Right renal pelvis (tissue), 4 donors: ENCODE data around the gene EMD. TPM values are rescaled to one million over a fixed set of nuclear protein-coding genes. Genes with fewer than 3 reads are reported as not detected.
"Not testable (repeated sequence)": the region's sequence is repeated elsewhere in the genome, so short reads cannot be mapped to it uniquely, and the experiment has no call there.

Source experiments
- DNase-seq, 4 donors: peaks; one replicate each; pipeline ENCODE4 v3.0.0-alpha.2; 2013; ENCODE audit warnings: low read depth in 4 of 4, low spot score in 3 of 4, missing footprints in 1 of 4
- polyA plus RNA-seq, 4 donors: library from polyadenylated mRNA; unstranded; fragments of 120-200 nt; gene quantifications; one replicate each; pipeline ENCODE4 v1.2.1, GENCODE V29; 2013; ENCODE audit not compliant: insufficient read length in 4 of 4

Gene EMD
- polyA plus RNA-seq, 4 donors: 68.7 to 96.7 (median 74.0) TPM

GRCh38 chrX:154371017-154371788 lies 7.9 kb upstream of the EMD start:
- DNase-seq: peak in 3 of 4 donors; percentile 79 to 85 (median 83)

- no peak for DNase-seq
Observed at GRCh38 chrX:154371789-154372300, 7.2 kb upstream of the EMD start.

GRCh38 chrX:154372612-154373022 lies 6.5 kb upstream of the EMD start:
- no peak for DNase-seq

- no peak for DNase-seq
Observed at GRCh38 chrX:154373340-154374306, 5.5 kb upstream of the EMD start.

GRCh38 chrX:154374313-154375155 lies 4.6 kb upstream of the EMD start, which contains the start of gene FLNA:
FLNA (minus strand) TSS chrX:154374634; CDS start chrX:154371245, 3,389 bp downstream.
- DNase-seq: no peak

GRCh38 chrX:154375156-154375504 lies 4.0 kb upstream of the EMD start:
- DNase-seq: no peak

GRCh38 chrX:154376774-154377173 lies 2.3 kb upstream of the EMD start:
- DNase-seq: no peak

GRCh38 chrX:154378059-154378798 lies 866 bp upstream of the EMD start:
- DNase-seq: no peak

- no peak for DNase-seq
Observed at GRCh38 chrX:154379569-154379951, 465 bp downstream of the EMD start.

GRCh38 chrX:154380153-154380552 lies 1.1 kb downstream of the EMD start:
- DNase-seq: no peak

- no peak for DNase-seq
Observed at GRCh38 chrX:154380787-154381186, 1.7 kb downstream of the EMD start.

GRCh38 chrX:154381271-154381670 lies 2.2 kb downstream of the EMD start:
- no peak for DNase-seq

- no peak for DNase-seq
Observed at GRCh38 chrX:154382483-154383069, 3.5 kb downstream of the EMD start.

- DNase-seq: no peak
Observed at GRCh38 chrX:154383359-154384283, 4.5 kb downstream of the EMD start.

GRCh38 chrX:154384284-154384892 lies 5.3 kb downstream of the EMD start:
- no peak for DNase-seq

- not testable (repeated sequence) for DNase-seq
Observed at GRCh38 chrX:154388094-154388493, 9.0 kb downstream of the EMD start.

GRCh38 chrX:154388649-154389048 lies 9.6 kb downstream of the EMD start:
- DNase-seq: not testable (repeated sequence)
